PC-3 (cell line): ENCODE results near the gene ZNF318. TPM values are rescaled to one million over a fixed set of nuclear protein-coding genes. Genes with fewer than 3 reads are reported as not detected.

Source experiments
- ATAC-seq: fragments of 200-7000 bp; cut with Tn5 transposase; 2 replicates; pipeline ENCODE4 v1.9.1; 2020; ENCODE audit warnings: mild to moderate bottlenecking, moderate library complexity
- BruUV-seq: library from RNA; stranded (reverse); fragments of 400-500 nt; replicated peaks from 2 replicates; lab custom pipeline; 2021; lab: Mats Ljungman, UMichigan
- CTCF ChIA-PET: fragments of 300-600 bp; sonication (Branson Sonifier 250); formaldehyde crosslinking; loops from one replicate; lab custom pipeline; 2022; ENCODE audit warnings: antibody characterized with exemption; lab: Charles Lee
- POLR2A ChIA-PET: fragments of 300-600 bp; sonication (Branson Sonifier 250); formaldehyde crosslinking; loops from one replicate; lab custom pipeline; 2022; ENCODE audit warnings: antibody characterized with exemption; ENCODE audit not compliant: unreplicated experiment; lab: Charles Lee
- DNase-seq: peaks from one replicate; pipeline ENCODE4 v3.0.0-alpha.2; 2015
- H2AFZ ChIP-seq: fragments of 300-600 bp; sonication (generic); 2 replicates; pipeline ENCODE4 v1.6.0; 2016; ENCODE audit warnings: antibody characterized with exemption, low read length
- H3F3A ChIP-seq: fragments of 300-600 bp; sonication (generic); one replicate; pipeline ENCODE4 v1.6.0; 2017; ENCODE audit warnings: antibody characterized with exemption, low read length, control low read depth, mild to moderate bottlenecking; ENCODE audit not compliant: unreplicated experiment
- H3K27ac ChIP-seq: fragments of 300-600 bp; sonication (generic); 2 replicates; pipeline ENCODE4 v1.5.1; 2016; ENCODE audit warnings: mild to moderate bottlenecking, low read length
- H3K27me3 ChIP-seq: fragments of 300-600 bp; sonication (generic); 2 replicates; pipeline ENCODE4 v1.6.1; 2016; ENCODE audit warnings: low read length, mixed read lengths
- H3K36me3 ChIP-seq: fragments of 300-600 bp; sonication (generic); 2 replicates; pipeline ENCODE4 v1.6.1; 2016; ENCODE audit warnings: low read depth, mixed run types, low read length, mixed read lengths
- H3K4me1 ChIP-seq: fragments of 300-600 bp; sonication (generic); 2 replicates; pipeline ENCODE4 v1.5.1; 2016; ENCODE audit warnings: low read length; ENCODE audit not compliant: insufficient read depth
- H3K4me2 ChIP-seq: fragments of 300-600 bp; sonication (generic); 2 replicates; pipeline ENCODE4 v1.6.0; 2016; ENCODE audit warnings: low read length
- H3K4me3 ChIP-seq: fragments of 300-600 bp; sonication (generic); 2 replicates; pipeline ENCODE4 v1.5.1; 2016; ENCODE audit warnings: mild to moderate bottlenecking, low read length, mixed read lengths
- H3K79me2 ChIP-seq: fragments of 300-600 bp; sonication (generic); 2 replicates; pipeline ENCODE4 v1.6.1; 2017; ENCODE audit warnings: low read length, mixed read lengths
- H3K9ac ChIP-seq: fragments of 300-600 bp; sonication (generic); 2 replicates; pipeline ENCODE4 v1.6.0; 2016; ENCODE audit warnings: mild to moderate bottlenecking, low read length
- H3K9me2 ChIP-seq: fragments of 300-600 bp; sonication (generic); replicated peaks from 2 replicates; pipeline ENCODE4 v1.6.1; 2016; ENCODE audit warnings: mixed run types, low read length, mixed read lengths
- H3K9me3 ChIP-seq: fragments of 300-600 bp; sonication (generic); 2 replicates; pipeline ENCODE4 v1.6.1; 2016; ENCODE audit warnings: low read length, mixed read lengths
- H4K20me1 ChIP-seq: fragments of 300-600 bp; sonication (generic); 2 replicates; pipeline ENCODE4 v1.6.1; 2016; ENCODE audit warnings: low read length, mixed read lengths
- EZH2 ChIP-seq: fragments of 300-600 bp; sonication (generic); IDR thresholded peaks from one replicate; pipeline ENCODE4 v1.6.1; 2017; ENCODE audit warnings: antibody characterized with exemption, mild to moderate bottlenecking, low read length; ENCODE audit not compliant: unreplicated experiment
- EZH2phosphoT487 ChIP-seq: fragments of 300-600 bp; sonication (generic); IDR thresholded peaks from 2 replicates; pipeline ENCODE4 v1.6.1; 2018; ENCODE audit warnings: mild to moderate bottlenecking, antibody characterized with exemption, low read length, borderline replicate concordance
- intact Hi-C: fragments of 100-400 bp; cut with micrococcal nuclease; formaldehyde crosslinking; loops from 2 replicates; pipeline ENCODE4 v1.9.0; 2023
- total RNA-seq: library from RNA; depleted of rRNA; stranded (reverse); fragments of >200 nt; gene quantifications from 2 replicates; pipeline ENCODE4 v1.2.3, GENCODE V29; 2014
- TF ChIP-seq, protein P1 (sequence below): fragments of 300-600 bp; sonication (generic); conservative IDR thresholded peaks from 2 replicates; pipeline ENCODE4 v1.5.1; 2017; ENCODE audit warnings: antibody characterized with exemption, low read depth, mild to moderate bottlenecking, low read length

ZNF318 gene
- total RNA-seq, 1 experiment from 2014 or later, result 8.2 TPM

DNA sequence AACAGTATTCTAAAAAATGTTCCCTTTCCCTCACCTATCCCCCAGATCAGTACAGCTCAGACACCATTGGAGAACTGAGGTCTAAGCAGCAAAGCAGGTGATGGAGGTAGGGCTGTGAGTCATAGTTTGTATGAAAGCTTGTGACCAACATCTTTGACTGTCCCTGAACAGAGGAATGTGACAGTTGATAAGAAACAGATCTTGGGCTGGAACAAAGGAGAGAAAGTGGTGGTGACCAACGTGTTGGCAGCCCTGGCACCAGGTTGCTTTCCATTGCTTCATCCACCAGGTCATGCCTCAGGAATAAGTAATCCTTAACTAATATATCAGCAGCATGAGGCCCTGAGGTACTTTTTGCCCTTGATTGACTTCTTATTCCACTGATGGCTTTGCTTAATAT, 40.9 kb downstream of the ZNF318 start:
- intact Hi-C loops, result no loop called here
- H3K9me3 ChIP-seq, result no peaks in the 10 kb centered on the region
- no peak overlapping the region for H3K27ac ChIP-seq
- BruUV-seq, result no TSS peak
- H3K9ac ChIP-seq, result no peak overlapping the region
- no peaks in the 10 kb centered on the region for H3F3A ChIP-seq
- ChIA-PET POLR2A (interaction anchor here (0.6 kb wide), 1 partner anchor 32 kb away, joined by 3 read pairs; no protein-coding TSS in a partner anchor), CTCF (no interaction called here)
- no peaks in the 10 kb centered on the region for H3K4me1 ChIP-seq
- H2AFZ ChIP-seq, result no peak overlapping the region
- DNase-seq (peak; percentile 31), ATAC-seq (no peak)
- TF ChIP-seq, protein P1, sequence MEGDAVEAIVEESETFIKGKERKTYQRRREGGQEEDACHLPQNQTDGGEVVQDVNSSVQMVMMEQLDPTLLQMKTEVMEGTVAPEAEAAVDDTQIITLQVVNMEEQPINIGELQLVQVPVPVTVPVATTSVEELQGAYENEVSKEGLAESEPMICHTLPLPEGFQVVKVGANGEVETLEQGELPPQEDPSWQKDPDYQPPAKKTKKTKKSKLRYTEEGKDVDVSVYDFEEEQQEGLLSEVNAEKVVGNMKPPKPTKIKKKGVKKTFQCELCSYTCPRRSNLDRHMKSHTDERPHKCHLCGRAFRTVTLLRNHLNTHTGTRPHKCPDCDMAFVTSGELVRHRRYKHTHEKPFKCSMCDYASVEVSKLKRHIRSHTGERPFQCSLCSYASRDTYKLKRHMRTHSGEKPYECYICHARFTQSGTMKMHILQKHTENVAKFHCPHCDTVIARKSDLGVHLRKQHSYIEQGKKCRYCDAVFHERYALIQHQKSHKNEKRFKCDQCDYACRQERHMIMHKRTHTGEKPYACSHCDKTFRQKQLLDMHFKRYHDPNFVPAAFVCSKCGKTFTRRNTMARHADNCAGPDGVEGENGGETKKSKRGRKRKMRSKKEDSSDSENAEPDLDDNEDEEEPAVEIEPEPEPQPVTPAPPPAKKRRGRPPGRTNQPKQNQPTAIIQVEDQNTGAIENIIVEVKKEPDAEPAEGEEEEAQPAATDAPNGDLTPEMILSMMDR, result no peak
- TF ChIP-seq EZH2phosphoT487, result no peak
- no peak for TF ChIP-seq EZH2
- no peaks in the 10 kb centered on the region for H4K20me1 ChIP-seq
- H3K9me2 ChIP-seq, result no peaks in the 10 kb centered on the region
- no peaks in the 10 kb centered on the region for H3K36me3 ChIP-seq
- H3K79me2 ChIP-seq, result no peaks in the 10 kb centered on the region
- H3K4me2 ChIP-seq, result no peak overlapping the region
- H3K27me3 ChIP-seq, result no peaks in the 10 kb centered on the region
- no peak overlapping the region for H3K4me3 ChIP-seq

DNA sequence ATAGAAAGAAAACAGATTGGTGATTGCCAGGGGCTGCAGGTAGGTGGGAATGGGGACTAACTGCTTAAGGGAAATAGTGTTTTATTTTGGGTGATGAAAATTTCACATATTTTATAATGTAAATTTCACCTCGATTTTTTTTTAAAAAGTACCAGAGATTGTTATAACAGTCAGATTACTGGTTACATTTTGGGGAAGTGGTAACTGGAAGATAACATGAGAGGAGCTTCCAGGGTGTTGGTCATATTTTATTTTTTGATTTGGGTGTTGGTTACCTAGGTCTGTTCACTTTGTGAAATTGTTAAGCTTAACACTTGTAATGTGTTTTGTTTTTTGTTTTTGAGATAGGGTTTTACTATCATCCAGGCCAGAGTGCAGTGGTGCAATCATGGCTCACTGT, 43.6 kb downstream of the ZNF318 start:
- H3K4me3 ChIP-seq, result no peak overlapping the region
- H3F3A ChIP-seq, result peaks cover 4% of the 10 kb centered on the region
- intact Hi-C loops, result no loop called here
- ChIA-PET POLR2A (no interaction called here), CTCF (no interaction called here)
- H4K20me1 ChIP-seq, result no peaks in the 10 kb centered on the region
- no peak overlapping the region for H2AFZ ChIP-seq
- H3K4me1 ChIP-seq, result no peaks in the 10 kb centered on the region
- no peaks in the 10 kb centered on the region for H3K36me3 ChIP-seq
- H3K4me2 ChIP-seq, result no peak overlapping the region
- H3K9ac ChIP-seq, result no peak overlapping the region
- H3K9me3 ChIP-seq, result no peaks in the 10 kb centered on the region
- H3K27ac ChIP-seq, result no peak overlapping the region
- H3K9me2 ChIP-seq, result no peaks in the 10 kb centered on the region
- TF ChIP-seq, protein P1, result no peak
- TF ChIP-seq EZH2, result no peak
- TF ChIP-seq EZH2phosphoT487, result no peak
- BruUV-seq, result no TSS peak
- H3K27me3 ChIP-seq, result no peaks in the 10 kb centered on the region
- no peak for DNase-seq
- no peaks in the 10 kb centered on the region for H3K79me2 ChIP-seq
- ATAC-seq, result no peak

DNA sequence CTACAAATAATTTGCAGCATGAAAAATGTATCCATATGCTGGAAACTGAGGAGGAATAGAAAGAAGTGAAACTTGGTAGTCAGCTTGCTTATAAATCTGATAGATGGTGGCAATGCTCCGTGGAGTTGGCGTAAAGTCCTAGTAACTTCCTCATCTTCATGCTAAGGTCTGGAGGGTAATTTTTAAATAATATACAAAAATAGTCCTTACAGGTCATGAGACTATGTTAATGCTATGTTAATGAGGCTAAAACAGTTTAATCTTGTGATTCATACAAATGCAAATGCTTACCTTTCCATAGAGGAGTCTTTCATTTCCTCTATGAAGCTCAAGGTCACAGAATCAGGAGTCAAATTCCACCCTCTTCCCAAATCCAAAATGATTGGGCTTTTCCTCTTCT, 51.4 kb downstream of the ZNF318 start:
- DNase-seq (no peak), ATAC-seq (no peak)
- no peak overlapping the region for H3K4me2 ChIP-seq
- no peak overlapping the region for H3K9ac ChIP-seq
- H3K27ac ChIP-seq, result no peak overlapping the region
- H3K27me3 ChIP-seq, result no peaks in the 10 kb centered on the region
- no peak overlapping the region for H2AFZ ChIP-seq
- no peaks in the 10 kb centered on the region for H3K36me3 ChIP-seq
- CTCF ChIA-PET, result interaction anchor here (0.7 kb wide), 1 partner anchor 51 kb away, joined by 3 read pairs; the partner anchor contains the start of gene ZNF318
- intact Hi-C loops, result no loop called here
- peaks cover 4% of the 10 kb centered on the region for H3F3A ChIP-seq
- BruUV-seq, result no TSS peak
- H3K9me3 ChIP-seq, result no peaks in the 10 kb centered on the region
- POLR2A ChIA-PET, result no interaction called here
- H3K9me2 ChIP-seq, result no peaks in the 10 kb centered on the region
- TF ChIP-seq EZH2phosphoT487 (no peak), EZH2 (no peak)
- TF ChIP-seq, protein P1, result no peak
- H3K4me3 ChIP-seq, result no peak overlapping the region
- no peaks in the 10 kb centered on the region for H4K20me1 ChIP-seq
- H3K4me1 ChIP-seq, result no peaks in the 10 kb centered on the region
- no peaks in the 10 kb centered on the region for H3K79me2 ChIP-seq
